HG03060 (cell line): ENCODE measurements around the gene DNM3.
A peak's percentile ranks its signal among the peaks of the same experiment; 100 is the strongest.

ENCODE experiments used
- ATAC-seq: cut with Tn5 transposase; IDR thresholded peaks from one replicate; pipeline ENCODE4 v1.9.1; 2021; ENCODE audit warnings: low read depth, moderate number of reproducible peaks; ENCODE audit not compliant: unreplicated experiment

The DNM3 gene

GRCh38 chr1:172154551-172154950 is 313.3 kb downstream of the DNM3 start:
- ATAC-seq: peak; percentile 79

GRCh38 chr1:172155766-172156165 is 314.5 kb downstream of the DNM3 start:
- no peak for ATAC-seq

GRCh38 chr1:172162236-172162635 is 320.9 kb downstream of the DNM3 start:
- ATAC-seq: no peak

GRCh38 chr1:172163498-172164215 is 322.4 kb downstream of the DNM3 start:
- ATAC-seq: no peak

GRCh38 chr1:172165403-172165802 is 324.1 kb downstream of the DNM3 start:
- ATAC-seq: no peak

GRCh38 chr1:172167796-172168596 is 326.7 kb downstream of the DNM3 start:
- no peak for ATAC-seq

- no peak for ATAC-seq
Measured at GRCh38 chr1:172168597-172168872, 327.2 kb downstream of the DNM3 start.

- ATAC-seq: no peak
Measured at GRCh38 chr1:172169836-172170235, 328.5 kb downstream of the DNM3 start.

GRCh38 chr1:172172352-172172831 is 331.1 kb downstream of the DNM3 start:
- ATAC-seq: no peak

GRCh38 chr1:172176206-172176605 is 334.9 kb downstream of the DNM3 start:
- no peak for ATAC-seq

- no peak for ATAC-seq
Measured at GRCh38 chr1:172177849-172178248, 336.6 kb downstream of the DNM3 start.

GRCh38 chr1:172178886-172179285 is 337.6 kb downstream of the DNM3 start:
- no peak for ATAC-seq

GRCh38 chr1:172179918-172180317 is 338.6 kb downstream of the DNM3 start:
- ATAC-seq: no peak

GRCh38 chr1:172180501-172181285 is 339.4 kb downstream of the DNM3 start:
- ATAC-seq: no peak

GRCh38 chr1:172184506-172185191 is 343.4 kb downstream of the DNM3 start:
- no peak for ATAC-seq

GRCh38 chr1:172185211-172185610 is 343.9 kb downstream of the DNM3 start:
- ATAC-seq: peak; percentile 69

- ATAC-seq: no peak
Measured at GRCh38 chr1:172185996-172186395, 344.7 kb downstream of the DNM3 start.

- no peak for ATAC-seq
Measured at GRCh38 chr1:172201572-172201971, 360.3 kb downstream of the DNM3 start.

- ATAC-seq: no peak
Measured at GRCh38 chr1:172203135-172203823, 362.0 kb downstream of the DNM3 start.

- ATAC-seq: no peak
Measured at GRCh38 chr1:172203902-172204301, 362.6 kb downstream of the DNM3 start.
